ENCODE data around the gene CEMIP.

GRCh38 chr15:80745888-80746287, 33.3 kb upstream of the CEMIP start:
- no peak for TF ChIP-seq CTCF (IDR thresholded peaks at IDR 0.05)
- TF ChIP-seq POLR2A (IDR thresholded peaks at IDR 0.05): no peak
